ENCODE measurements around the gene RHBDL1. TPM values are rescaled to one million over a fixed set of nuclear protein-coding genes. Genes with fewer than 3 reads are reported as not detected.
A peak's percentile ranks its signal among the peaks of the same experiment; 100 is the strongest.

RHBDL1 gene
- total and polyA plus RNA-seq, 2 of the 8 experiments (the other 6 are each of a cell fraction or from before 2014, with no cell fraction given): 4.0 to 8.1 TPM

DNA sequence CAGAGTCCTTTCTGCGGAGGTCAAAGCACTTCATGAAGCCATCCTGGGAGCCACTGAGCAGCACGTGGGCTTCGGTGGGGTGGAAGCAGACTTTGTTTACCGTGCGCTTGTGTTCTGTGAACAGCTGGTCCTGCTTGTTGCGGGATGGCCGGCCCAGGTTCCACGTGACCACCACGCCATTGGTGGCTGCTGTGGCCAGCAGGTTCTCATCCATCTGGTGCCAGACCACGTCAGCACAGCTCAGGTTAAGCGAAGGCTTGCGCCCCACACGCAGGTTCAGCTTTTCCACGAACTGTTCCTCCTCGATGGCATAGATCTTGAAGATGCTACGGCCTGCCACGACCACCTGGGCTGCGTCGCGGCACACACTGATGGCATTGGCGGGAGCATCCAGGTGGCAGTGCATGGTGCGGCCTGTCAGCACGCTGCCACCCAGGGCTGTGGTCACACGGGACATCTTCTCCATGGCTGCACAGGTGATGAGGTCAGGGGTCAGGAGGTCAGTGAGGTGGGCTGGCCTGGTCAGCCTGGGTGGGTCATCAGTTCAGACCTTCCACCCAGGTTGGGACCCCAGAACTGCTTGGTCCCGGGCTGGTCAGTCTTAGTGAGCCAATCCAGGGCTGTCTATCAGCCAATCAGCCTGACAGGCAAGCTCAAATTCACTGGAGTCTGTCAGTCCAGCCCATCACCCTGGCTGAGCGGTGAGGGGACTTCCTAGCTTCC is 13.9 kb downstream of the RHBDL1 start:
- H3K79me2 ChIP-seq (ENCODE audit: control insufficient read depth in 1 of 2, insufficient read depth in 2 of 2, low read length in 2 of 2): no peaks in the 10 kb centered on the region
- ChIA-PET CTCF (ENCODE audit: partially characterized antibody) (interaction anchor here (0.8 to 6.0 kb wide), 6 partner anchors 18 to 1000 kb away, joined by 3 to 75 read pairs (median 4); partner anchors contain the start of genes RHBDL1 and RHOT2), POLR2A (ENCODE audit: partially characterized antibody) (interaction anchor here (1.2 to 4.1 kb wide), 13 partner anchors 9 to 165 kb away, joined by 3 to 39 read pairs (median 7); partner anchors contain the start of genes ANTKMT, METRN, RHBDL1 and STUB1)
- no peaks in the 10 kb centered on the region for H3K9me3 ChIP-seq (ENCODE audit: insufficient read depth in 2 of 2, low read depth in 1 of 2, low read length in 1 of 2)
- no peak overlapping the region for H3K27ac ChIP-seq (ENCODE audit: low read depth, low read length)
- no peak overlapping the region for H4K91ac ChIP-seq (replicated peaks; ENCODE audit: insufficient read length, low read length)
- no peak overlapping the region for H4K5ac ChIP-seq (ENCODE audit: insufficient read length, low read depth, low read length)
- no peak overlapping the region for H3K14ac ChIP-seq (ENCODE audit: insufficient read length)
- H4K8ac ChIP-seq (ENCODE audit: extremely low read depth, insufficient read depth, low read length): peak overlapping the region; percentile 94
- 89% methylated on average over 26 of the region's 26 CpGs; no CpG with 5 or more reads in 1 of the 2 experiments for WGBS, 2 experiments (ENCODE audit: extremely low coverage in 1 of 2, insufficient coverage in 1 of 2, insufficient read length in 1 of 2, insufficient replicate concordance in 2 of 2, low coverage in 1 of 2, low lambda C conversion rate in 2 of 2, missing lambda C conversion rate in 1 of 2)
- peaks cover 0 to 16% (median 7%) of the 10 kb centered on the region in 4 experiments; a peak in 5 of 7 replicates for H3K4me1 ChIP-seq (replicated peaks in 1 of 4; ENCODE audit: control insufficient read depth in 3 of 4, insufficient read depth in 4 of 4, low read length in 3 of 4)
- H2BK5ac ChIP-seq (ENCODE audit: low read depth, low read length): no peak overlapping the region
- H3K4me2 ChIP-seq (ENCODE audit: insufficient read depth in 1 of 2, low read depth in 2 of 2, low read length in 2 of 2): peak overlapping the region; percentile 71 to 97
- peaks cover 0 to 11% of the 10 kb centered on the region in 2 experiments for H4K20me1 ChIP-seq (replicated peaks in 1 of 2; ENCODE audit: control insufficient read depth in 1 of 2, insufficient read depth in 2 of 2, low read length in 2 of 2)
- no peak overlapping the region for H2BK20ac ChIP-seq (ENCODE audit: low read length)
- H3K56ac ChIP-seq (replicated peaks; ENCODE audit: insufficient read length, low read depth, low read length): no peak overlapping the region
- H2BK15ac ChIP-seq (ENCODE audit: low read length): no peak overlapping the region; the same call in 1 of the 2 replicates
- H3K18ac ChIP-seq (ENCODE audit: extremely low read depth, low read length): no peak overlapping the region
- peak overlapping the region; percentile 50; the same call in 1 of the 2 replicates for H2BK12ac ChIP-seq (ENCODE audit: low read depth, low read length)
- no peak overlapping the region for H2BK120ac ChIP-seq (replicated peaks; ENCODE audit: low read depth, low read length)
- TF ChIP-seq EZH2 (IDR thresholded peaks at IDR 0.05; ENCODE audit: low read depth, low read length, severe bottlenecking): no peak
- TF ChIP-seq SAP30 (IDR thresholded peaks at IDR 0.05; ENCODE audit: insufficient read depth, insufficient replicate concordance, low read length): peak; percentile 37
- no peak overlapping the region for H2AFZ ChIP-seq (ENCODE audit: low read length)
- H2AK5ac ChIP-seq (ENCODE audit: low read depth, low read length): no peak overlapping the region
- no peak overlapping the region for H3K23ac ChIP-seq (ENCODE audit: insufficient read length)
- no peak for FAIRE-seq
- peaks cover 4% of the 10 kb centered on the region for H3K79me1 ChIP-seq (ENCODE audit: low read depth, low read length)
- DNase-seq (ENCODE audit: low read depth in 1 of 2, low spot score in 2 of 2): no peak
- H3K27me3 ChIP-seq (replicated peaks in 1 of 4; ENCODE audit: control insufficient read depth in 3 of 4, extremely low read depth in 1 of 4, insufficient read depth in 3 of 4, low read length in 3 of 4): peaks cover 0 to 29% (median 13%) of the 10 kb centered on the region in 4 experiments; a peak in 5 of 7 replicates
- H3K36me3 ChIP-seq (ENCODE audit: control insufficient read depth in 2 of 4, insufficient read depth in 4 of 4, low read length in 3 of 4): peaks cover 0 to 14% (median 2%) of the 10 kb centered on the region in 4 experiments; a peak in 3 of 8 replicates
- H3K23me2 ChIP-seq (ENCODE audit: low read depth, low read length): peaks cover 12% of the 10 kb centered on the region
- peak overlapping the region; percentile 50 to 70 (median 55); a peak in 6 of 7 replicates for H3K9ac ChIP-seq (replicated peaks in 1 of 4; ENCODE audit: extremely low read depth in 1 of 4, low read depth in 3 of 4, low read length in 3 of 4)
- H3K4ac ChIP-seq (replicated peaks; ENCODE audit: insufficient read length, low read depth, low read length): no peak overlapping the region
- H3K4me3 ChIP-seq (ENCODE audit: extremely low read depth in 1 of 4, insufficient read depth in 2 of 4, low read depth in 3 of 4, low read length in 4 of 4): peak overlapping the region; percentile 76 to 90 (median 82)
